K562 (cell line): ENCODE results near the gene ARMCX5. TPM values are rescaled to one million over a fixed set of nuclear protein-coding genes. Genes with fewer than 3 reads are reported as not detected.

ENCODE experiments used
- ATAC-seq: fragments of 200-7000 bp; cut with Tn5 transposase; 3 replicates; pipeline ENCODE4 v1.9.1; 2020; ENCODE audit warnings: moderate library complexity
- BruUV-seq: library from RNA; stranded (reverse); fragments of 400-500 nt; replicated peaks from 2 replicates; lab custom pipeline; 2021; lab: Mats Ljungman, UMichigan
- CTCF ChIA-PET: fragments of 300-600 bp; formaldehyde crosslinking; extraction: SDS; loops from one replicate; lab custom pipeline; 2021; ENCODE audit warnings: low intra/inter-chr PET ratio; lab: Yijun Ruan, JAX
- POLR2A ChIA-PET: fragments of 300-600, 350-650 bp; sonication (Branson Sonifier 250); formaldehyde crosslinking; extraction: SDS; loops from one replicate; lab custom pipeline; 2021; ENCODE audit warnings: antibody characterized with exemption, inconsistent platforms; lab: Yijun Ruan, JAX
- DNase-seq, 4 experiments: peaks; one replicate each; pipeline versions ENCODE4 v3.0.0 to v3.0.0-alpha.2; 2011 to 2018; ENCODE audit warnings: low spot score in 3 of 4, mixed read lengths in 3 of 4; ENCODE audit errors: extremely low read depth in 1 of 4
- FAIRE-seq: peaks from 2 replicates; lab custom pipeline; 2011; peaks lifted over from hg19 to GRCh38; lab: Jason Lieb, UNC
- H2AFZ ChIP-seq: 2 replicates; pipeline ENCODE4 v1.6.0; 2011; ENCODE audit warnings: low read depth, low read length, control low read depth, inconsistent platforms
- H3K27ac ChIP-seq: fragments of 200-600 bp; 3 replicates; pipeline ENCODE4 v1.8.0; 2011; ENCODE audit warnings: low read depth, mild to moderate bottlenecking, control low read depth, inconsistent platforms, low read length, moderate library complexity, mixed read lengths; ENCODE audit errors: extremely low read depth
- H3K27me3 ChIP-seq, 2 experiments: fragments of 300-600 bp in 1 of 2; 2 replicates in 1 of 2; 3 replicates in 1 of 2; pipeline versions ENCODE4 v1.6.0 to v1.8.0; 2011; ENCODE audit warnings: inconsistent platforms in 2 of 2, low read length in 2 of 2, mild to moderate bottlenecking in 1 of 2, mixed read lengths in 1 of 2, moderate library complexity in 1 of 2; ENCODE audit not compliant: control insufficient read depth in 2 of 2, insufficient read depth in 2 of 2
- H3K36me3 ChIP-seq: fragments of 300-600 bp; 3 replicates; pipeline ENCODE4 v1.8.0; 2011; ENCODE audit warnings: mild to moderate bottlenecking, low read length, inconsistent platforms; ENCODE audit not compliant: control insufficient read depth, insufficient read depth
- H3K4me1 ChIP-seq, 2 experiments: fragments of 200-600 bp in 1 of 2; replicated peaks in 1 of 2; 2 replicates in 1 of 2; 3 replicates in 1 of 2; pipeline versions ENCODE4 v1.5.1 to v1.8.0; 2011; ENCODE audit warnings: inconsistent platforms in 2 of 2, low read length in 2 of 2, mild to moderate bottlenecking in 1 of 2, mixed read lengths in 1 of 2, moderate library complexity in 1 of 2; ENCODE audit not compliant: control insufficient read depth in 2 of 2, insufficient read depth in 2 of 2
- H3K4me2 ChIP-seq: 2 replicates; pipeline ENCODE4 v1.6.1; 2011; ENCODE audit warnings: low read length, control low read depth, inconsistent platforms, mixed read lengths; ENCODE audit not compliant: insufficient read depth
- H3K4me3 ChIP-seq: fragments of 200-600 bp; sonication (generic), shearing (Covaris generic); 2 replicates; pipeline ENCODE4 v1.5.1; 2016; ENCODE audit warnings: control low read depth, inconsistent platforms
- H3K79me2 ChIP-seq: fragments of 200-600 bp; 3 replicates; pipeline ENCODE4 v1.8.0; 2011; ENCODE audit warnings: low read length, inconsistent platforms; ENCODE audit not compliant: control insufficient read depth, insufficient read depth
- H3K9ac ChIP-seq, 2 experiments: 2 replicates each; pipeline versions ENCODE4 v1.6.0 to v1.6.1; 2011; ENCODE audit warnings: low read depth in 2 of 2, low read length in 2 of 2, control low read depth in 1 of 2, inconsistent platforms in 1 of 2, mild to moderate bottlenecking in 1 of 2, mixed read lengths in 1 of 2; ENCODE audit not compliant: insufficient read depth in 1 of 2
- H3K9me1 ChIP-seq: one replicate; pipeline ENCODE4 v1.6.0; 2011; ENCODE audit warnings: inconsistent platforms, mild to moderate bottlenecking, low read length, moderate library complexity; ENCODE audit not compliant: control insufficient read depth, insufficient read depth
- H3K9me3 ChIP-seq: replicated peaks from 2 replicates; pipeline ENCODE4 v1.5.1; 2011; ENCODE audit warnings: low read depth, low read length, inconsistent platforms; ENCODE audit not compliant: control insufficient read depth, insufficient read depth
- H4K20me1 ChIP-seq: replicated peaks from 2 replicates; pipeline ENCODE4 v1.6.1; 2011; ENCODE audit warnings: low read length, inconsistent platforms, mixed read lengths; ENCODE audit not compliant: control insufficient read depth, insufficient read depth
- CTCF ChIP-seq, 3 experiments: IDR thresholded peaks in 2 of 3; conservative IDR thresholded peaks in 1 of 3; 2 replicates each; pipeline ENCODE4 v1.5.1; 2011 to 2012; ENCODE audit warnings: low read length in 3 of 3, mild to moderate bottlenecking in 3 of 3, control low read depth in 2 of 3, improper control_type of control experiment in 1 of 3, inconsistent platforms in 1 of 3, low read depth in 1 of 3, mixed read lengths in 1 of 3, moderate library complexity in 1 of 3; ENCODE audit not compliant: insufficient read depth in 2 of 3
- GATAD2A ChIP-seq: fragments of 450-650 bp; IDR thresholded peaks from 2 replicates; pipeline ENCODE4 v1.6.1; 2017
- GMEB1 ChIP-seq: fragments of 250-450 bp; sonication (Bioruptor Pico); IDR thresholded peaks from 2 replicates; pipeline ENCODE4 v1.4.0; 2020; ENCODE audit warnings: mild to moderate bottlenecking
- MAFK ChIP-seq: IDR thresholded peaks from 2 replicates; pipeline ENCODE4 v1.6.1; 2011; ENCODE audit warnings: low read length, improper control_type of control experiment
- MXI1 ChIP-seq: IDR thresholded peaks from 2 replicates; pipeline ENCODE4 v1.6.1; 2011; ENCODE audit warnings: low read depth, mild to moderate bottlenecking, improper control_type of control experiment, low read length
- NFIX ChIP-seq: fragments of 250-450 bp; sonication (Bioruptor Pico); IDR thresholded peaks from 2 replicates; pipeline ENCODE4 v1.4.0; 2020; ENCODE audit warnings: low read depth, mild to moderate bottlenecking, moderate library complexity
- PTRF ChIP-seq: fragments of 450-650 bp; IDR thresholded peaks from 2 replicates; pipeline ENCODE4 v1.6.1; 2016; ENCODE audit warnings: mild to moderate bottlenecking, missing genetic modification characterization, missing compliant biosample characterization
- RBM15 ChIP-seq: fragments of 200-400 bp; formaldehyde crosslinking; IDR thresholded peaks from 2 replicates; pipeline ENCODE4 v1.6.1; 2018; ENCODE audit warnings: mild to moderate bottlenecking, low read length, moderate library complexity; ENCODE audit not compliant: insufficient read depth
- TAL1 ChIP-seq: fragments of 450-650 bp; IDR thresholded peaks from 2 replicates; pipeline ENCODE4 v1.6.1; 2016; ENCODE audit warnings: mild to moderate bottlenecking
- TCF3 ChIP-seq: sonication (generic); formaldehyde crosslinking; IDR thresholded peaks from 2 replicates; pipeline ENCODE4 v1.4.0; 2020; ENCODE audit warnings: mild to moderate bottlenecking, missing genetic modification reagents
- ZBED1 ChIP-seq: IDR thresholded peaks from 2 replicates; pipeline ENCODE4 v1.6.1; 2014
- ZFP36 ChIP-seq: fragments of 150-350 bp; IDR thresholded peaks from 2 replicates; pipeline ENCODE4 v1.6.1; 2018; ENCODE audit warnings: low read length, low read depth; ENCODE audit not compliant: partially characterized antibody
- ZNF274 ChIP-seq: IDR thresholded peaks from 2 replicates; pipeline ENCODE4 v1.6.1; 2011; ENCODE audit warnings: low read depth, mild to moderate bottlenecking, low read length, moderate library complexity, borderline replicate concordance
- ZNF551 ChIP-seq: fragments of 250-450 bp; sonication (Bioruptor Pico); IDR thresholded peaks from 2 replicates; pipeline ENCODE4 v1.5.0; 2021; ENCODE audit warnings: mild to moderate bottlenecking, moderate library complexity
- ZNF77 ChIP-seq: fragments of 250-450 bp; sonication (Bioruptor Pico); IDR thresholded peaks from 2 replicates; pipeline ENCODE4 v1.5.0; 2020
- WGBS: fragments of 100-300 bp; shearing (Covaris generic); methylation state at CpG from one replicate; pipeline ENCODE4 v1.1.6; 2016; ENCODE audit warnings: low coverage, mixed read lengths; ENCODE audit not compliant: insufficient coverage; ENCODE audit errors: missing lambda C conversion rate; 5-methylcytosine and 5-hydroxymethylcytosine counted together
- in situ Hi-C: fragments of 300-500 bp; cut with MboI; formaldehyde crosslinking; loops from 4 replicates; pipeline ENCODE4 v1.15.0; 2018; ENCODE audit warnings: inconsistent platforms, mixed read lengths
- intact Hi-C: fragments of 100-400 bp; cut with micrococcal nuclease; formaldehyde crosslinking; loops from 2 replicates; pipeline ENCODE4 v1.14.2; 2022
- polyA plus RNA-seq, 8 experiments: library from polyadenylated mRNA; depleted of rRNA in 4 of 8; stranded (reverse) in 5 of 8; unstranded in 3 of 8; fragments of >200 nt; fragmentation: Nextera tagmentation in 2 of 8; fragmentation: Illumina TruSeq in 1 of 8; extraction: Ambion mirVana in 2 of 8; extraction: Trizol in 1 of 8; gene quantifications; 2 replicates each; pipeline versions ENCODE4 v1.2.1 to v1.2.3, GENCODE V29; 2011 to 2014; ENCODE audit warnings: inconsistent platforms in 1 of 8, missing spikeins in 1 of 8
- total RNA-seq, 7 experiments: library from RNA; depleted of rRNA in 6 of 7; stranded (reverse); fragments of >200 nt in 6 of 7; fragmentation: Illumina TruSeq in 2 of 7; extraction: Trizol in 2 of 7; gene quantifications; 2 replicates each; pipeline versions ENCODE4 v1.2.1 to v1.2.3, GENCODE V29; 2011 to 2021; ENCODE audit warnings: low replicate concordance in 1 of 7
- TF ChIP-seq, protein P1 (sequence below): fragments of 200-400 bp; formaldehyde crosslinking; IDR thresholded peaks from 2 replicates; pipeline ENCODE4 v1.6.1; 2017; ENCODE audit warnings: mild to moderate bottlenecking, low read depth, low read length, moderate library complexity

ARMCX5 gene
- total and polyA plus RNA-seq, 9 of the 15 experiments (the other 6 are each of a cell fraction or from before 2014, with no cell fraction given), result 13.4 to 29.4 (median 17.3) TPM

GRCh38 chrX:102580891-102581290 lies 18.4 kb upstream of the ARMCX5 start:
- peak; percentile 73 for FAIRE-seq
- TF ChIP-seq MXI1 (no peak), PTRF (tag) (no peak), TAL1 (peak; percentile 50), ZFP36 (no peak), GMEB1 (CRISPR knock-in tag) (no peak), RBM15 (no peak), TCF3 (CRISPR knock-in tag) (peak; percentile 79), ZNF274 (no peak), ZNF551 (CRISPR knock-in tag) (no peak), GATAD2A (no peak), NFIX (CRISPR knock-in tag) (no peak), ZBED1 (no peak), CTCF (IDR thresholded peaks at IDR 0.05 in 2 of 3, conservative IDR thresholded peaks at IDR 0.05 in 1 of 3; ENCODE audit: insufficient read depth in 2 of 3, low read depth in 1 of 3, low read length in 3 of 3) (no peak), ZNF77 (CRISPR knock-in tag) (no peak), MAFK (no peak)
- TF ChIP-seq, protein P1, sequence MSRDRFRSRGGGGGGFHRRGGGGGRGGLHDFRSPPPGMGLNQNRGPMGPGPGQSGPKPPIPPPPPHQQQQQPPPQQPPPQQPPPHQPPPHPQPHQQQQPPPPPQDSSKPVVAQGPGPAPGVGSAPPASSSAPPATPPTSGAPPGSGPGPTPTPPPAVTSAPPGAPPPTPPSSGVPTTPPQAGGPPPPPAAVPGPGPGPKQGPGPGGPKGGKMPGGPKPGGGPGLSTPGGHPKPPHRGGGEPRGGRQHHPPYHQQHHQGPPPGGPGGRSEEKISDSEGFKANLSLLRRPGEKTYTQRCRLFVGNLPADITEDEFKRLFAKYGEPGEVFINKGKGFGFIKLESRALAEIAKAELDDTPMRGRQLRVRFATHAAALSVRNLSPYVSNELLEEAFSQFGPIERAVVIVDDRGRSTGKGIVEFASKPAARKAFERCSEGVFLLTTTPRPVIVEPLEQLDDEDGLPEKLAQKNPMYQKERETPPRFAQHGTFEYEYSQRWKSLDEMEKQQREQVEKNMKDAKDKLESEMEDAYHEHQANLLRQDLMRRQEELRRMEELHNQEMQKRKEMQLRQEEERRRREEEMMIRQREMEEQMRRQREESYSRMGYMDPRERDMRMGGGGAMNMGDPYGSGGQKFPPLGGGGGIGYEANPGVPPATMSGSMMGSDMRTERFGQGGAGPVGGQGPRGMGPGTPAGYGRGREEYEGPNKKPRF, result no peak

More at GRCh38 chrX:102580891-102581290, 18.4 kb upstream of the ARMCX5 start:
- Histone ChIP-seq H3K9me3 (no peaks in the 10 kb centered on the region), H3K79me2 (no peaks in the 10 kb centered on the region), H3K4me1 (no peaks in the 10 kb centered on the region), H2AFZ (no peak overlapping the region), H3K4me3 (no peak overlapping the region), H3K27ac (no peak overlapping the region), H3K9me1 (no peaks in the 10 kb centered on the region), H3K9ac (no peak overlapping the region), H3K4me2 (no peak overlapping the region), H4K20me1 (no peaks in the 10 kb centered on the region), H3K27me3 (no peaks in the 10 kb centered on the region), H3K36me3 (no peaks in the 10 kb centered on the region)
- intact Hi-C loops, result no loop called here
- in situ Hi-C loops, result no loop called here
- peak; percentile 74 for ATAC-seq
- no TSS peak for BruUV-seq
- POLR2A ChIA-PET, result no interaction called here
- peak in 2 of 4 experiments; percentile 25 to 35 for DNase-seq
- CTCF ChIA-PET, result no interaction called here
- WGBS, result 0% methylated on average over 1 of the region's 1 CpG
